HG03175 (cell line): Measurements from ENCODE around the gene PHYH.
"Not testable (repeated sequence)": the region's sequence is repeated elsewhere in the genome, so short reads cannot be mapped to it uniquely, and the experiment has no call there.

Source experiments
- ATAC-seq: cut with Tn5 transposase; IDR thresholded peaks from one replicate; pipeline ENCODE4 v1.9.1; 2021; ENCODE audit warnings: mild to moderate bottlenecking, moderate library complexity; ENCODE audit not compliant: unreplicated experiment

The PHYH gene

DNA sequence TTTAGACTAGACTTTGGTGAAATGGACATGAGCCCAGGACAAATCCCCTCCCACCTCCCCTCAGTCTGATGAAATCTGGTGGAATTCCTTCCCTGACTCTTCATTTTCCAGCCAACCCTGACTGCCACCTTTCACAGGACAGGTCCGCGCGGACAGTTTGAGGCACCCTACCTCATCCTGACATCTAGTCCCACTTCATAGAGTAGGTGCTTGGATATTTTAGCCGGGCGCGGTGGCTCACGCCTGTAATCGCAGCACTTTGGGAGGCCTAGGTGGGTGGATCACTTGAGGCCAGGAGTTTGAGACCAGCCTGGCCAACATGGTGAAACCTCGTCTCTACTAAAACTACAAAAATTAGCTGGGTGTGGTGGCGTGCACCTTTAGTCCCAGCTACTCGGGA is 23.7 kb downstream of the PHYH start:
- ATAC-seq = not testable (repeated sequence)

- ATAC-seq = peak; percentile 46
Observed at GRCh38 chr10:13272164-13272571, 27.7 kb downstream of the PHYH start.

GRCh38 chr10:13271552-13272163 is 28.2 kb downstream of the PHYH start:
- peak; percentile 79 for ATAC-seq

GRCh38 chr10:13270877-13271551 is 28.9 kb downstream of the PHYH start:
- no peak for ATAC-seq

DNA sequence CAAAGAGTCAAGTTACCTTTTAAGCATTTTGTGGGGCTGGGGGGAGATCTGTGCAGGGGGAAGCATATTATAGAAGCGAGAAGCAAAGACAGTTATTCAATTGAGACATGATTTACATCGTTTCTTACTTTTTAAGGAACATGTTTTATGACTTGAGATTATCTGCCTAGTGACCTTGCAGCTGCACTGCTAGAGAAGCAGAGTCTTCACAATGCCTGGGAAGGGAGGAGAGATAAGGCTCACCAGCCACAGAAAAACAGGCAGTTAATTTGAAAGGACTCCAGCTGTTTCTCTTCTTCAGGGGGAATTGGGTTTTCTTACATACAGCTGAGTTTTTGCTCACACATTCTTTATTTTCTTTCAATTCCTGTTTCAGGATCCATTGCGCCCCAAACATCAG is 31.0 kb downstream of the PHYH start:
- no peak for ATAC-seq

DNA sequence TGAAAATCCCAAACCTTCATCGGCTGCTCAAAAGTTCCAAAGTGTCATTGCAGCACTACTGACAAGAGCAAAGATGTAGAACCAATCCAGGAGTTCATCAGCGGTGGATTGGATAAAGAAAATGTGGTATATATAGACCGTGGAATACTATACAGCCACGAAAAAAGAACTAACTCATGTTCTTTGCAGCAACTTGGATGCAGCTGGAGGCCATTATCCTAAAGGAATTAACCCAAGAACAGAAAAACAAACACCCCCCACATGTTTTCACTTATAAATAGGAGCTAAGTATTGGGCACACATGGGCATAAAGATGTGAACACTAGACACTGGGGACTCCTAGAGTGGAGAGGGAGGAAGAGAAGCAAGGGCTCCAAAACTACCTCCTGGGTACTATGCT is 31.6 kb downstream of the PHYH start:
- no peak for ATAC-seq

DNA sequence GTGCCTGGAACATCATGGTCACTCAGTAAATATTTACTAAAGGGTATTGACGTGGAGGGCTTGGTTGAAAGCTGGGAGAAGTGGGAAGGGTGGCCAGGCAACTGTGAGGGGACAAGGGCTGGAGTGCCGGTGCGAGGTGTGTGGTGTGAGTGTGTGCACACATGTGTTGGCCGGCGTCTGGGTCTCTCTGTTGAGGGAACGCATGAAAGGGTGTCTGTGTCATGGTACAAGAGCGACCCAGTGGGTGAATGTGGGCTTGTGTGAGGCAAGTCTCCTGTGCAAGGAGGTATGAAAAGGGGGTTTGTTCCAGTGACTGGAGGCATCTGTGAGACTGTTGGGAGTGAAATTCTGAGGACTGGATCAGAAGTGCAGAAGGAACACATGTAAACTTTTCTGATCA is 36.3 kb downstream of the PHYH start:
- ATAC-seq = no peak

- no peak for ATAC-seq
Observed at GRCh38 chr10:13262433-13262832, 37.4 kb downstream of the PHYH start.

DNA sequence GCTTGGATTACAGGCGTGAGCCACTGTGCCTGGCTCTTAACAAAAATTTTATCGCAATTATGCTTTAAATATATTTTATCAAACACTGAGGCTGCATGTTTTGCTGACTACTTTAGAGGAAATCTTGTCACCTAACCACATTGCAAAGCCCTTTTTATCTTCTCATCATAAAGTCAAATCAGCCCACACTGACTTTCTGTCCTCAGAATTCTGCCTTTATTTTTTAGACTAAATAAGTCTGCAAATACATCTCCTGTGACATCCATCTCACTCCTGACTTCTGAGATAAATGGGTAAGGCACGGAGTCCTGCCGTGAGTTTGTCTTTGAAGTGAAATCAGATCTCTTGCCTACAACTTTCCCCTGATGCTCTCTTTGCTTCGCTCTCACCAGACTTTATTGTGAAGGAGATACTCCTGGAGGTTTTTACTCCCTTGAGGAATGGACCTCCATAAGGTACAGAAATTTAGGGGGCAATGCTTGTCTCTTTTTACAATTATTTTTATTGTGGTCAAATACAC is 42.2 kb downstream of the PHYH start:
- no peak for ATAC-seq

DNA sequence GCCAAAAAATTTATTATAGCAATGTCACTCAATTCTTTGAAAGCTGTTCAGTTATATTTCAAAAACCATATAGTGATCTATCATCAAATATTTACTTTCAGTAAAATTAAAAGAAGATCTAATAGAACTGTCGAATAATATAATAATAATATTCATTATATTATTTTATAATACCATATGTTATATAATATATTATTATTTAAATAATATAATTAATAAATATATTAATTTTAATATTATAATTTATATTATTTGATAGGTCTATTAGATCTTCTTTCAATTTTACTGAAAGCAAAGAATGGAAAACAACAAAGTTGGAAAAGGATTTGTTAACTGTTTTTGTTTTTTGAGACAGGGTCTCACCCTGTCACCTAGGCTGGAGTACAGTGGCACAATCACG is 43.2 kb downstream of the PHYH start:
- ATAC-seq = no peak

DNA sequence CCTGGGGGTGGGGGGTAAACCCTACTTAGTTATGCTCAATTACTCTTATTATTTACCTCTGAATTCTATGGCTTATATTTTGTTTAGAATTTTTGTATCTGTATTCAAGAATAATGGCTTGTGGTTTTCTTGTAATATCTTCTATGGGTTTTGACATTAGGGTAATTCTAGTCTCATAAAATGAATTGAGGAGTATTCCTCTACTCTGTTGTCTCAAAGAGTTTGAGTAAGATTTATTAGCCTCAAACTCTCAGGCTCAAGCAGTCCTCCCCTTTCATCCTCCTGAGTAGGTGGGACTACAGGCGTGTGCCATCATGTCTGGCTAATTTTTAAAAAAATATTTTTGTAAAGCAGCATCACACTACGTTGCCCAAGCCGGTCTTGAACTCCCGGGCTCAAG is 46.1 kb downstream of the PHYH start:
- no peak for ATAC-seq

DNA sequence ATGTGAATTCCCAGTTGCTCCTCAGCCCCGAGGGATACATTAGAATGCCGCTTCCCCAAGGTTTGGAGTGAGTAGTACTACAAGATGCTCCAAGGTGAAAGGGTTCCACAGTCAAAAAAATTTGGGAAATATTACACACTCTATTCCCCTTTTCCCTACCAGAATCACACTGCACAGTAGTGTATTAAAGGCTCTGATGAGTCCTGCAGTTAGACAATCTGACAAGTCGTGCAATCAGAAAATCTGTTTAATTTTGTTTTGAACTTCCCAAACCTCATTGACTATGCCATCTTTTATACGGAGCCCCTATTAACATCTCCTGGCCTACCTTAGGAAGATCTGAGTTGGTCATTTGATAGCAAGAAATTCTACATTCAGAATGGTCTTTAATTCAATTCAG is 52.1 kb downstream of the PHYH start:
- ATAC-seq = no peak

- ATAC-seq = no peak
Observed at GRCh38 chr10:13247246-13247645, 52.6 kb downstream of the PHYH start.

GRCh38 chr10:13242260-13242659 is 57.6 kb downstream of the PHYH start:
- not testable (repeated sequence) for ATAC-seq

DNA sequence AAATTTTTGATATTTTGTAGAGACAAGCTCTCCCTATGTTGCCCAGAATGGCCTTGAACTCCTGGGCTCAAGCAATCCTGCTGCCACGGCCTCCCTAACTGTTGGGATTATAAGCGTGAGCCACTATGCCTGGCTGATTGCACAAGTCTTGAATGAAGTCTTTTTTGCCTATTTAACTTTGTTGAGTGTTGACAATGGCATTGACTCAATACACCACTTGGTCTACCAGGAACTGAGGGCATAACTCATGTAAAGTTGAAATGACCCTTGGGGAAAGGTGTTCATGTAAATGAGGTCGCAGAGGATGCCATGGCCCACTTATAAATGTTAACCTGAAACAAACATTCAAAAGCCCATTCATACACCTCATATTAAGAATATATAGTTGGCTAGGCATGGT is 58.3 kb downstream of the PHYH start:
- no peak for ATAC-seq

DNA sequence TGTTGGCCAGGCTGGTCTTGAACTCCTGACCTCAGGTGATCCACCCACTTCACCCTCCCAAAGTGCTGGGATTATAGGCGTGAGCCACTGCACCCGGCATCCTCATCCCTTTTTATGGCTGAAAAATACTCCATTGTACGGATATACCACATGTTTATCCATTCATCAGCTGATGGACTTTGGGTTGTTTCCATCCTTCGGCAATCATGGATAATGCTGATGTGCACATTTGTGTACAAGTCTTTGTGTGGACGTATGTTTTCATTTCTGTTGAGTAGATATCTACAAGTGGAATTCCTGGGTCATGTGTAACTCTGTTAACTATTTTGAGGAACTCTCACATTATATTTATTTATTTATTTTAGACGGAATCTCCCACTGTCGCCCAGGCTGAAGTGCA is 59.9 kb downstream of the PHYH start:
- no peak for ATAC-seq

GRCh38 chr10:13238271-13239077 is 61.4 kb downstream of the PHYH start:
- ATAC-seq = no peak

DNA sequence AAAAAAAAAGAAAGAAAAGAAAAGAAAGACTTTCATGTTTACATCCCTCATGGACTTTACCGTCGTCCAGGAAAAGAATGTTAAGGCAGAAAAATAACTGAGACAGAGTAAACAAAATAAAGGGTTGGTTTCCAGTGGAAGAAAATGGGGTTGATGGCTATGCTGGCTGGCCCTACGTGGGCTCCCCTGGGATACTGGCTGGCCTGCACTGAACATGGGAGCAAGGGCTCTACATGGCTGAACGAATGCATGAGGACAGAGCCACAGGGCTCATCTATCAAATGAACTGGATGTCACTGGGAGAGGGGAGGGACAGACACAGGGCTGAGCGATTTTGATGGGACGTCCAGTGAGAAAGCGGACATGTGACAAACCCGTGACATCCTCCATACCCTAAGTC is 63.2 kb downstream of the PHYH start:
- ATAC-seq = no peak

GRCh38 chr10:13234736-13235135 is 65.1 kb downstream of the PHYH start:
- not testable (repeated sequence) for ATAC-seq

DNA sequence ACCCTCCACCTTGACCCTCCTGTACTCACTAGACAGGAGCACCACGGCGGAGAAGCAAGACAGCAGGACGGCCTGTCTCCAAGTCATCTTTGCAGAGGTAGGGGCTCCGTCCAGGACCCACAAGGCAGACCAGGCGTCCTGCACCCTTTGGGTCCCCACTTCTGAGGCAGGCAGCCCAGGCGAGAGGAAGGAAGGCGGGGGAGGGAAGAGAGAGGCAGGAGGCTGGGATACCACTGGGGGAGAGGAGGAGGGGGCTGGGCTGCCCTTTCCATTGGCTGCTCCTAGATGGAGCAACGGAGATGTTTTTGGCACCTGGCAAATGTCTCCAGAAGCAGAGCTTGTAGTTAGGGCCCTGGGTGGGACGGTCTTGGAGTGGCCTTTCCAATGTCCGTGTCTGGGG is 65.7 kb downstream of the PHYH start, which contains the start of gene UCMA:
TSS of gene UCMA (minus strand) at position 203 of the 400 bp plus-strand sequence. CDS start at position 87, 116 bp downstream.
- ATAC-seq = no peak

- ATAC-seq = no peak
Observed at GRCh38 chr10:13233358-13233757, 66.5 kb downstream of the PHYH start.

DNA sequence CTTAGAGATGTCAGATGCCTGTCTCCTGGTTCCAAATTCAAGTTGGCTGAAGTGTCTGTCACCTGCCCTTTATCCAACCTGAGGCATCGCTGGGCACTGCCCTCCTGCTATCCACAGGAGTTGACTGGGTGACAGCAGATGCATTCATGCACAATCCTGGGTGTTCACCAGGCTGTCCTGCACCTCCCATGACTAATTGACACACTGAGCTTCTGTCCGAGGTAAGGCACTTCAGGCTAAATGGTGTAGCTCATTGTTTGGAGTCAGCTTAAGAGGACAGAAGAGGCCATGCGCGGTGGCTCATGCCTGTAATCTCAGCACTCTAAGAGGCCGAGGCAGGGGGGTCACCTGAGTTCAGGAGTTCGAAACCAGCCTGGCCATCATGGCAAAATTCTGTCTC is 68.1 kb downstream of the PHYH start:
- no peak for ATAC-seq
